ENCODE results near the gene MED29. TPM values are rescaled to one million over a fixed set of nuclear protein-coding genes. Genes with fewer than 3 reads are reported as not detected.

MED29 gene
- total RNA-seq, 1 donor from 2014 or later: 32.4 TPM

GRCh38 chr19:39411081-39411831 lies 20.1 kb downstream of the MED29 start:
- Mint-ChIP-seq H3K4me3 (ENCODE audit: unreplicated experiment) (peak overlapping the region; percentile 90), H3K36me3 (ENCODE audit: low read depth, unreplicated experiment) (peaks cover 22% of the 10 kb centered on the region), H3K4me1 (ENCODE audit: unreplicated experiment) (peaks cover 37% of the 10 kb centered on the region), H3K27ac (ENCODE audit: unreplicated experiment) (peak overlapping the region; percentile 89), H3K9me3 (ENCODE audit: unreplicated experiment) (no peaks in the 10 kb centered on the region), H3K27me3 (ENCODE audit: unreplicated experiment) (peaks cover 33% of the 10 kb centered on the region)
- DNase-seq (ENCODE audit: low spot score): no peak
- no peak for TF ChIP-seq CTCF (IDR thresholded peaks at IDR 0.05; ENCODE audit: unreplicated experiment)

GRCh38 chr19:39411832-39412099 lies 20.6 kb downstream of the MED29 start:
- H3K9me3 Mint-ChIP-seq (ENCODE audit: unreplicated experiment): no peaks in the 10 kb centered on the region
- peaks cover 22% of the 10 kb centered on the region for H3K36me3 Mint-ChIP-seq (ENCODE audit: low read depth, unreplicated experiment)
- peaks cover 36% of the 10 kb centered on the region for H3K4me1 Mint-ChIP-seq (ENCODE audit: unreplicated experiment)
- TF ChIP-seq CTCF (IDR thresholded peaks at IDR 0.05; ENCODE audit: unreplicated experiment): peak; percentile 69
- H3K27me3 Mint-ChIP-seq (ENCODE audit: unreplicated experiment): peaks cover 31% of the 10 kb centered on the region
- H3K27ac Mint-ChIP-seq (ENCODE audit: unreplicated experiment): peak overlapping the region; percentile 84
- DNase-seq (ENCODE audit: low spot score): peak; percentile 82
- peak overlapping the region; percentile 90 for H3K4me3 Mint-ChIP-seq (ENCODE audit: unreplicated experiment)

DNA sequence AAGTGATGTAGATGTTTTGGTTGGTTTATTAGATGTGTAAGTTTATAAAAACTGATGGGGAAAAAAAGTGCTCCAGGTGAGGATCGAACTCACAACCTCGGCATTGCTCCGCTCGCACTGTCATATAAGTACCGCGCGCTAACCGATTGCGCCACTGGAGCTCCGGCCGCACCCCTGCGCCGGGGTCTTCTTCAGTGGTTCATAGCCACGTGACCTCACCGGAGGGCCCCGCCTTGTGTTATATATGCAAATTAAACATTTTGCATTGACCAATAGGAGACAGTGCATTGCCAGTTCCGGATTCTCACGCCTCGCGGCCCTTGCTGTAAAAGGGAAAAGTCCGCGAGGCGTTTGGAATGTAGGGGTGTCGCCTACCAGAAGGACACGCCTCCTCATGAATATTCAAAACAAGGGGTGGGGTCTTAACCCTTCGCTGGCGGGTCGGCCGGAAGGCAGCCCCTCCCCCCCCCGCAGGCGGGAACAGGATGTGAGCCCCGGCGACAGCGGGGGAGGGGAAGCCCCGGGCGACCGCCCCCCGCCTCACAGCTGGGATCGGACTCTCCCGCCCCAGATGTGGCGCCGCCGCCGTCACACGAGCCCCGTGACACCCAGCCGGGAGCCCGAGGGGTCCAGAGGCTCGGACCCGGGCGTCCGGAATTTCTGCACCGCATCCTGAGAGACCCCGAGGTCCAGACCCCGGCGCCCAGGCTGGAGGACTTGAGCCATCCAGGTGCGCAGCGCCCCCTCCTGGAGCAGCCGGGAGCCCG lies 21.1 kb downstream of the MED29 start, which contains the start of gene PLEKHG2:
Gene PLEKHG2, plus strand, starts transcription at position 570 of the 767 bp plus-strand sequence. CDS start 1,418 bp downstream, outside the sequence.
- DNase-seq (ENCODE audit: low spot score): peak; percentile 98
- peak within 1 kb of the TSS; percentile 99 for H3K4me3 Mint-ChIP-seq (ENCODE audit: unreplicated experiment)
- peaks cover 31% of the 10 kb centered on the region for H3K27me3 Mint-ChIP-seq (ENCODE audit: unreplicated experiment)
- no peaks in the 10 kb centered on the region for H3K9me3 Mint-ChIP-seq (ENCODE audit: unreplicated experiment)
- H3K36me3 Mint-ChIP-seq (ENCODE audit: low read depth, unreplicated experiment): peaks cover 22% of the 10 kb centered on the region
- peaks cover 36% of the 10 kb centered on the region for H3K4me1 Mint-ChIP-seq (ENCODE audit: unreplicated experiment)
- peak within 1 kb of the TSS; percentile 89 for H3K27ac Mint-ChIP-seq (ENCODE audit: unreplicated experiment)
- TF ChIP-seq CTCF (IDR thresholded peaks at IDR 0.05; ENCODE audit: unreplicated experiment): peak; percentile 91

- Mint-ChIP-seq H3K27me3 (ENCODE audit: unreplicated experiment) (peaks cover 32% of the 10 kb centered on the region), H3K36me3 (ENCODE audit: low read depth, unreplicated experiment) (peaks cover 22% of the 10 kb centered on the region), H3K4me3 (ENCODE audit: unreplicated experiment) (peak overlapping the region; percentile 92), H3K27ac (ENCODE audit: unreplicated experiment) (peak overlapping the region; percentile 89), H3K9me3 (ENCODE audit: unreplicated experiment) (no peaks in the 10 kb centered on the region), H3K4me1 (ENCODE audit: unreplicated experiment) (peaks cover 36% of the 10 kb centered on the region)
- TF ChIP-seq CTCF (IDR thresholded peaks at IDR 0.05; ENCODE audit: unreplicated experiment): peak; percentile 52
- DNase-seq (ENCODE audit: low spot score): no peak
These were observed 21.7 kb downstream of the MED29 start for GRCh38 chr19:39412867-39413271.

All from endothelial cell (in vitro differentiated cells).